BJ (cell line): ENCODE data around the gene AWAT2. TPM values are rescaled to one million over a fixed set of nuclear protein-coding genes. Genes with fewer than 3 reads are reported as not detected.

ENCODE experiments used
- CTCF ChIA-PET: fragments of 350-600 bp; formaldehyde crosslinking; extraction: SDS; loops from one replicate; lab custom pipeline; 2021; ENCODE audit warnings: antibody characterized with exemption, inconsistent platforms; lab: Yijun Ruan, JAX
- POLR2A ChIA-PET: fragments of 300-600 bp; sonication (Branson Sonifier 250); formaldehyde crosslinking; extraction: SDS; loops from one replicate; lab custom pipeline; 2021; ENCODE audit warnings: antibody characterized with exemption; lab: Charles Lee
- DNase-seq: peaks from one replicate; pipeline ENCODE4 v3.0.0-alpha.2; 2011; ENCODE audit warnings: low read depth
- H3K27me3 ChIP-seq: 2 replicates; pipeline ENCODE4 v1.6.0; 2011; ENCODE audit warnings: low read length; ENCODE audit not compliant: control insufficient read depth, insufficient read depth
- H3K36me3 ChIP-seq: 2 replicates; pipeline ENCODE4 v1.5.1; 2011; ENCODE audit warnings: low read length; ENCODE audit not compliant: control insufficient read depth, insufficient read depth
- H3K4me3 ChIP-seq: 2 replicates; pipeline ENCODE4 v1.5.1; 2011; ENCODE audit warnings: low read depth, mild to moderate bottlenecking, control low read depth, low read length
- polyA plus RNA-seq: library from polyadenylated mRNA; depleted of rRNA; stranded (reverse); fragments of >200 nt; gene quantifications from 2 replicates; pipeline ENCODE4 v1.2.3, GENCODE V29; 2011
- TF ChIP-seq, protein P1 (sequence below): IDR thresholded peaks from 2 replicates; pipeline ENCODE4 v1.5.1; 2011; ENCODE audit warnings: low read depth, mild to moderate bottlenecking, control low read depth, inconsistent platforms, low read length, moderate library complexity; ENCODE audit not compliant: insufficient read depth

Gene AWAT2
- polyA plus RNA-seq, 1 experiment = not detected

DNA sequence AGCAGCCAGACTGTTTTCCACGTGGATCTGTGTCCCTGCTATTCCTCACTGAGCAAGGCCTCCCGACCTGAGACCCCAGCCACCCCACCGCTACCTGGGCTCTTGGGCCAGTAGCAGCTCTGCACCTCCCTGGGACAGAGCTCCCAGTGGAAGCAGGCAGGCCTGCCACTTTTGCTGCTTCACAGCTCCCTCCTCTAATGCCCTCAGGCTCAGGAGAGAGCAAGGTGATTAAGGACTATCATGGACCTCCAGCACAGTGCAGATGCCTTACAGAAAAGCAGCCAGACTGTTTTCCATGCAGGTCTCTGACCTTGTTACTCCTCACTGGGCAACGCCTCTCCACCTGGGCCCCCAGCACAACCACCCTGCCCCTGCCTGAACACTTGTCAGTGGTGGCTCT is 37.0 kb downstream of the AWAT2 start:
- Histone ChIP-seq H3K36me3 (no peaks in the 10 kb centered on the region), H3K27me3 (no peaks in the 10 kb centered on the region), H3K4me3 (no peak overlapping the region)
- POLR2A ChIA-PET = no interaction called here
- CTCF ChIA-PET = interaction anchor here (0.7 kb wide), 1 partner anchor 20 kb away, joined by 3 read pairs; no protein-coding TSS in a partner anchor
- TF ChIP-seq, protein P1, sequence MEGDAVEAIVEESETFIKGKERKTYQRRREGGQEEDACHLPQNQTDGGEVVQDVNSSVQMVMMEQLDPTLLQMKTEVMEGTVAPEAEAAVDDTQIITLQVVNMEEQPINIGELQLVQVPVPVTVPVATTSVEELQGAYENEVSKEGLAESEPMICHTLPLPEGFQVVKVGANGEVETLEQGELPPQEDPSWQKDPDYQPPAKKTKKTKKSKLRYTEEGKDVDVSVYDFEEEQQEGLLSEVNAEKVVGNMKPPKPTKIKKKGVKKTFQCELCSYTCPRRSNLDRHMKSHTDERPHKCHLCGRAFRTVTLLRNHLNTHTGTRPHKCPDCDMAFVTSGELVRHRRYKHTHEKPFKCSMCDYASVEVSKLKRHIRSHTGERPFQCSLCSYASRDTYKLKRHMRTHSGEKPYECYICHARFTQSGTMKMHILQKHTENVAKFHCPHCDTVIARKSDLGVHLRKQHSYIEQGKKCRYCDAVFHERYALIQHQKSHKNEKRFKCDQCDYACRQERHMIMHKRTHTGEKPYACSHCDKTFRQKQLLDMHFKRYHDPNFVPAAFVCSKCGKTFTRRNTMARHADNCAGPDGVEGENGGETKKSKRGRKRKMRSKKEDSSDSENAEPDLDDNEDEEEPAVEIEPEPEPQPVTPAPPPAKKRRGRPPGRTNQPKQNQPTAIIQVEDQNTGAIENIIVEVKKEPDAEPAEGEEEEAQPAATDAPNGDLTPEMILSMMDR = no peak
- DNase-seq = no peak

DNA sequence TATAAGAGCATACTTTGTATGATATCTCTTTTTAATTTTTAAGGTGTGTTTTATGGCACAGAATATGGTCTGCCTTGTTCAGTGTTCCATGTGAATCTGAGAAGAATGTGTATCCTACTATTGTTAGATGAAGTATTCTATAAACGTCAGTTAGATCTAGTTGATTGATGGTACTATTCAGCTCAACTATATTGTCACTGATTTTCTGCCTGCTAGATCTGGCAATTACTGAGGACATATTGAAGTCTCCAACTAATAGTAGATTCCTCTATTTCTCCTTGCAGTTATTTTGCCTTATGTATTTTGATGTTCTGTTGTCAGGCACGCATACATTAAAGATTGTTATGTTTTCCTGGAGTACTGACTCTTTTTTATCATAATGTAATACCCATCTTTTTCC is 39.8 kb downstream of the AWAT2 start:
- H3K27me3 ChIP-seq = no peaks in the 10 kb centered on the region
- no peaks in the 10 kb centered on the region for H3K36me3 ChIP-seq
- H3K4me3 ChIP-seq = no peak overlapping the region
- TF ChIP-seq, protein P1 = no peak
- DNase-seq = no peak
- POLR2A ChIA-PET = no interaction called here
- CTCF ChIA-PET = no interaction called here

DNA sequence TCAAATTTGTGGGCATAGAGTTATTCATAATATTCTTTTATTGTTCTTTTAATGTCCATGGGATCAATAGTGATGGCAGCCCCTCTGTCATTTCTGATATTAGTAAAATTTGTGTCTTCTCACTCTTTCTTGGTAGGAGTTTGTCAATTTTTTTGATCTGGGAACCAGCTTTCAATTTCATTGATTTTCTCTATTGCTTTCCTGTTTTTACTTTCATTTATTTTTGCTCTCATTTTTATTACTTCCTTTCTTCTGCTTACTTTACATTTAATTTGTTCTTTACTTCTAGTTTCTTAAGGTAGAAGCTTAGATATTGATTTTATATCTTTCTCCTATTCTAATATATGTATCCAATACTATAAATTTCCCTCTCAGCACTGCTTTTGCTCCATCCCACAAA is 40.7 kb downstream of the AWAT2 start:
- Histone ChIP-seq H3K4me3 (no peak overlapping the region), H3K36me3 (no peaks in the 10 kb centered on the region), H3K27me3 (no peaks in the 10 kb centered on the region)
- POLR2A ChIA-PET = no interaction called here
- CTCF ChIA-PET = no interaction called here
- TF ChIP-seq, protein P1 = no peak
- no peak for DNase-seq

DNA sequence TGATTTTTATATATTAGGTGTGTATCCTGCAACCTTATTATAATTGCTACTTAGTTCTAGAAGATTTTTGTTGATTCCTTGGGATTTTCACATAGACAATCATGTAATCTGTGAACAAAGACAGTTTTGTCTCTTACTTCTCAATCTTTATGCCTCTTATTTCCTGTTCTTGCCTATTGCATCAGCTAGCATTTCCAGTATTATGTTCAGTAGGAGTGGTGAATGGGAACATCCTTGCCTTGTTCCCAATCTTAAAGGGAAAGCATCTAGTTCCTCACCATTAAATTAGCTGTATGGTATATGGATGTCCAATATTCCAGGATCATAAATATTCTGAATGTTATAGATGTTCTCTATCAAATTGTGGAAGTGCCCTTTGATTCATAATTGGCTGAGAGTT is 41.8 kb downstream of the AWAT2 start:
- no peaks in the 10 kb centered on the region for H3K36me3 ChIP-seq
- no peaks in the 10 kb centered on the region for H3K27me3 ChIP-seq
- no peak for DNase-seq
- no peak overlapping the region for H3K4me3 ChIP-seq
- TF ChIP-seq, protein P1 = no peak
- CTCF ChIA-PET = no interaction called here
- POLR2A ChIA-PET = no interaction called here

DNA sequence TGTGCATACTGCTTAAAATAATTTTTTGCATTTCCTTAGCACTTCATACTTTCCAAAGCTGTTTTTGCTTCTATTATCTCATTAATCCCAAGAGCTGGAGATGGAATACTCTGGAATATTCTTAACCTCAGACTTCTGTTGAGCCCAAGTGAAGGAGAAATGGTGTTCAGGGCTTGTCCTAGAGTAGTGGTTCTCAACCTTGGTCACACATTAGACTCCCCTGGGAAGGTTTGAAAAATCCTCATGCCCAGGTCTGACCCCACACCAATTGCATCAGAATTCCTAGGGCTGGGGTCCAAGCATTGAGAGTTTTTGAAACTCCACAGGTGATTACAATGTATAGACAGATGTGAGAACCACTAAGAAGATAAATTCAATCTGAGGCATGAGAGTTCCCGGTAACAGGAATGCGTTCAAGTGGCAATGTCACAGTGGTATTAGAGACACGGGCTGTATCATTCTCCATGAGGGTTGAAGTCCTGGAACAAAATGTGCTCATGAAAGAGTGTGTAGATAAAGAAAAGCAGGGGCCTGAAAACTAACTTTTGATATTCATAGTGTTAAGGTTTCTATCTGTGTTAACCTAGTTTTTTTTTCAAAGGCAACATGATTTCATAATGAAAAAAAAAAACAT is 47.9 kb downstream of the AWAT2 start:
- Histone ChIP-seq H3K36me3 (no peaks in the 10 kb centered on the region), H3K27me3 (no peaks in the 10 kb centered on the region), H3K4me3 (no peak overlapping the region)
- CTCF ChIA-PET = no interaction called here
- DNase-seq = no peak
- POLR2A ChIA-PET = no interaction called here
- TF ChIP-seq, protein P1 = no peak
